ENCODE results near the gene CCDC83. TPM values are rescaled to one million over a fixed set of nuclear protein-coding genes. Genes with fewer than 3 reads are reported as not detected.

CCDC83 gene
- total and polyA plus RNA-seq, 9 of the 15 experiments (the other 6 are each of a cell fraction or from before 2014, with no cell fraction given) = not detected

GRCh38 chr11:85863855-85864254 is 8.7 kb downstream of the CCDC83 start:
- Histone ChIP-seq H3K36me3 (ENCODE audit: control insufficient read depth, insufficient read depth, low read length) (no peaks in the 10 kb centered on the region), H3K9me1 (ENCODE audit: control insufficient read depth, insufficient read depth, low read length) (no peaks in the 10 kb centered on the region), H2AFZ (ENCODE audit: low read depth, low read length) (no peak overlapping the region), H3K79me2 (ENCODE audit: control insufficient read depth, insufficient read depth, low read length) (no peaks in the 10 kb centered on the region), H3K27ac (ENCODE audit: extremely low read depth, low read depth, low read length) (no peak overlapping the region), H3K4me2 (ENCODE audit: insufficient read depth, low read length) (no peak overlapping the region), H3K9me3 (replicated peaks; ENCODE audit: control insufficient read depth, insufficient read depth, low read depth, low read length) (no peaks in the 10 kb centered on the region), H3K4me1 (replicated peaks in 1 of 2; ENCODE audit: control insufficient read depth in 2 of 2, insufficient read depth in 2 of 2, low read length in 2 of 2) (no peaks in the 10 kb centered on the region), H4K20me1 (replicated peaks; ENCODE audit: control insufficient read depth, insufficient read depth, low read length) (no peaks in the 10 kb centered on the region), H3K9ac (ENCODE audit: insufficient read depth in 1 of 2, low read depth in 2 of 2, low read length in 2 of 2) (no peak overlapping the region), H3K27me3 (ENCODE audit: control insufficient read depth in 2 of 2, insufficient read depth in 2 of 2, low read length in 2 of 2) (peaks cover 0 to 4% of the 10 kb centered on the region in 2 experiments; a peak in 2 of 5 replicates), H3K4me3 (no peak overlapping the region)
- ChIA-PET CTCF (ENCODE audit: low intra/inter-chr PET ratio) (no interaction called here), POLR2A (interaction anchor here (1.9 kb wide), 1 partner anchor 12 kb away, joined by 6 read pairs; no protein-coding TSS in a partner anchor)
- ATAC-seq (no peak), FAIRE-seq (no peak), DNase-seq (ENCODE audit: extremely low read depth in 1 of 4, low spot score in 3 of 4) (no peak)
- 0% methylated on average over 1 of the region's 1 CpG for WGBS (ENCODE audit: insufficient coverage, low coverage, missing lambda C conversion rate)
- no TSS peak for BruUV-seq (replicated peaks)
- intact Hi-C loops (cut with micrococcal nuclease) (no loop called here), in situ Hi-C loops (cut with MboI) (loop anchor here (10.0 kb wide), 1 partner anchor 431 kb away; no protein-coding TSS in a partner anchor)
- no peak for TF ChIP-seq MLLT1 (IDR thresholded peaks at IDR 0.05)
- peak; percentile 39; the same call in 1 of the 2 replicates for TF ChIP-seq ATF3 (IDR thresholded peaks at IDR 0.05)
- no peak for TF ChIP-seq ATF3 (CRISPR knock-in tag; conservative IDR thresholded peaks at IDR 0.05)
- peak; percentile 50; the same call in 1 of the 2 replicates for TF ChIP-seq ATF4 (CRISPR knock-in tag; IDR thresholded peaks at IDR 0.05)
- TF ChIP-seq SRSF3 (IDR thresholded peaks at IDR 0.05; ENCODE audit: insufficient read depth, low read length) = no peak
- no peak for TF ChIP-seq CEBPG (CRISPR knock-in tag; IDR thresholded peaks at IDR 0.05)
- peak; percentile 73 to 74 for TF ChIP-seq CEBPG (tag; conservative IDR thresholded peaks at IDR 0.05 in 1 of 2, IDR thresholded peaks at IDR 0.05 in 1 of 2)
- no peak for TF ChIP-seq NFXL1 (CRISPR knock-in tag; IDR thresholded peaks at IDR 0.05)
- peak; percentile 35; the same call in 1 of the 2 replicates for TF ChIP-seq CEBPB (tag; IDR thresholded peaks at IDR 0.05)
- TF ChIP-seq PBX2 (CRISPR knock-in tag; IDR thresholded peaks at IDR 0.05; ENCODE audit: low read depth) = no peak
- 0 out of 2 replicates have a peak, but pooled peaks have one; percentile 17 for TF ChIP-seq PBX2 (tag; conservative IDR thresholded peaks at IDR 0.05; ENCODE audit: low read depth)
- no peak for TF ChIP-seq ZNF561 (CRISPR knock-in tag; conservative IDR thresholded peaks at IDR 0.05)
- TF ChIP-seq KAT7 (CRISPR knock-in tag; IDR thresholded peaks at IDR 0.05; ENCODE audit: borderline replicate concordance) = no peak
- TF ChIP-seq SOX6 (IDR thresholded peaks at IDR 0.05) = peak; percentile 9; the same call in 1 of the 2 replicates
- TF ChIP-seq THRAP3 (IDR thresholded peaks at IDR 0.05; ENCODE audit: borderline replicate concordance) = no peak
- TF ChIP-seq ZNF431 (CRISPR knock-in tag; IDR thresholded peaks at IDR 0.05) = no peak
- TF ChIP-seq NCOA1 (IDR thresholded peaks at IDR 0.05; ENCODE audit: low read depth) = no peak

All from K562 (cell line).